H1 (cell line): Measurements from ENCODE around the gene NUDCD2. TPM values are rescaled to one million over a fixed set of nuclear protein-coding genes. Genes with fewer than 3 reads are reported as not detected.

ENCODE experiments used
- CTCF ChIA-PET: fragments of 300-600 bp; sonication (Branson Sonifier 250); formaldehyde crosslinking; loops from one replicate; lab custom pipeline; 2021; ENCODE audit not compliant: partially characterized antibody; lab: Charles Lee
- POLR2A ChIA-PET: fragments of 300-600 bp; sonication (Branson Sonifier 250); formaldehyde crosslinking; loops from one replicate; lab custom pipeline; 2021; ENCODE audit warnings: inconsistent platforms; ENCODE audit not compliant: partially characterized antibody; lab: Charles Lee
- DNase-seq, 2 experiments: peaks; one replicate each; pipeline versions ENCODE4 v3.0.0 to v3.0.0-alpha.2; 2010 to 2022; ENCODE audit warnings: low spot score in 2 of 2, low read depth in 1 of 2, mixed read lengths in 1 of 2
- FAIRE-seq: peaks from 2 replicates; lab custom pipeline; 2011; peaks lifted over from hg19 to GRCh38; lab: Jason Lieb, UNC
- H2AFZ ChIP-seq: 2 replicates; pipeline ENCODE4 v1.8.1; 2012; ENCODE audit warnings: low read length, inconsistent platforms
- H2AK5ac ChIP-seq: 2 replicates; pipeline ENCODE4 v1.6.1; 2013; ENCODE audit warnings: low read depth, low read length
- H2BK120ac ChIP-seq: replicated peaks from 2 replicates; pipeline ENCODE3; 2013; ENCODE audit warnings: low read depth, low read length, inconsistent platforms
- H2BK12ac ChIP-seq: 2 replicates; pipeline ENCODE4 v1.6.1; 2013; ENCODE audit warnings: low read depth, low read length
- H2BK15ac ChIP-seq: 2 replicates; pipeline ENCODE4 v1.6.1; 2013; ENCODE audit warnings: low read length
- H2BK20ac ChIP-seq: 2 replicates; pipeline ENCODE4 v1.6.1; 2013; ENCODE audit warnings: low read length
- H2BK5ac ChIP-seq: 2 replicates; pipeline ENCODE4 v1.6.1; 2013; ENCODE audit warnings: low read depth, low read length
- H3K14ac ChIP-seq: 2 replicates; pipeline ENCODE4 v1.6.1; 2013; ENCODE audit warnings: inconsistent platforms; ENCODE audit not compliant: insufficient read length
- H3K18ac ChIP-seq: 2 replicates; pipeline ENCODE4 v1.6.1; 2013; ENCODE audit warnings: low read length; ENCODE audit errors: extremely low read depth
- H3K23ac ChIP-seq: 2 replicates; pipeline ENCODE4 v1.6.1; 2013; ENCODE audit warnings: inconsistent platforms; ENCODE audit not compliant: insufficient read length
- H3K23me2 ChIP-seq: 2 replicates; pipeline ENCODE4 v1.6.1; 2013; ENCODE audit warnings: low read depth, low read length
- H3K27ac ChIP-seq: 2 replicates; pipeline ENCODE4 v1.6.1; 2011; ENCODE audit warnings: low read depth, low read length, inconsistent platforms
- H3K27me3 ChIP-seq, 4 experiments: replicated peaks in 1 of 4; 1 replicate in 1 of 4; 2 replicates in 3 of 4; pipeline versions ENCODE4 v1.6.1 to v1.8.1; 2011 to 2013; ENCODE audit warnings: low read length in 3 of 4, mild to moderate bottlenecking in 3 of 4, inconsistent platforms in 2 of 4, mixed read lengths in 2 of 4, moderate library complexity in 1 of 4; ENCODE audit not compliant: control insufficient read depth in 3 of 4, insufficient read depth in 3 of 4; ENCODE audit errors: extremely low read depth in 1 of 4
- H3K36me3 ChIP-seq, 4 experiments: 2 replicates each; pipeline versions ENCODE4 v1.6.1 to v1.8.1; 2011 to 2013; ENCODE audit warnings: mild to moderate bottlenecking in 4 of 4, low read length in 3 of 4, moderate library complexity in 2 of 4, control low read depth in 1 of 4, inconsistent platforms in 1 of 4; ENCODE audit not compliant: insufficient read depth in 4 of 4, control insufficient read depth in 2 of 4
- H3K4ac ChIP-seq: replicated peaks from 2 replicates; pipeline ENCODE3; 2013; ENCODE audit warnings: low read length, low read depth, mixed read lengths, inconsistent platforms; ENCODE audit not compliant: insufficient read length
- H3K4me1 ChIP-seq, 4 experiments: replicated peaks in 1 of 4; 1 replicate in 1 of 4; 2 replicates in 3 of 4; pipeline versions ENCODE4 v1.6.1 to v1.8.1; 2011 to 2013; ENCODE audit warnings: low read length in 3 of 4, inconsistent platforms in 2 of 4, mixed read lengths in 1 of 4; ENCODE audit not compliant: insufficient read depth in 4 of 4, control insufficient read depth in 3 of 4
- H3K4me2 ChIP-seq, 2 experiments: 2 replicates each; pipeline versions ENCODE4 v1.6.1 to v1.8.1; 2011 to 2013; ENCODE audit warnings: low read depth in 2 of 2, low read length in 2 of 2, control low read depth in 1 of 2, inconsistent platforms in 1 of 2, mild to moderate bottlenecking in 1 of 2; ENCODE audit not compliant: insufficient read depth in 1 of 2
- H3K4me3 ChIP-seq, 4 experiments: fragments of 200-600, 300-600 bp in 1 of 4; sonication (generic), shearing (Covaris generic), sonication (Bioruptor Twin) in 1 of 4; 2 replicates each; pipeline versions ENCODE4 v1.5.1 to v1.8.1; 2011 to 2016; ENCODE audit warnings: low read length in 4 of 4, low read depth in 3 of 4, control low read depth in 2 of 4, inconsistent platforms in 2 of 4, mild to moderate bottlenecking in 2 of 4, mixed read lengths in 1 of 4, moderate library complexity in 1 of 4; ENCODE audit not compliant: insufficient read depth in 2 of 4; ENCODE audit errors: extremely low read depth in 1 of 4
- H3K56ac ChIP-seq: replicated peaks from 2 replicates; pipeline ENCODE3; 2013; ENCODE audit warnings: low read depth, mild to moderate bottlenecking, mixed read lengths, low read length, inconsistent platforms; ENCODE audit not compliant: insufficient read length
- H3K79me1 ChIP-seq: 2 replicates; pipeline ENCODE4 v1.6.1; 2013; ENCODE audit warnings: low read depth, low read length, control low read depth
- H3K79me2 ChIP-seq, 2 experiments: 2 replicates each; pipeline versions ENCODE4 v1.6.1 to v1.8.1; 2012 to 2013; ENCODE audit warnings: low read length in 2 of 2, mild to moderate bottlenecking in 2 of 2, inconsistent platforms in 1 of 2; ENCODE audit not compliant: insufficient read depth in 2 of 2, control insufficient read depth in 1 of 2
- H3K9ac ChIP-seq, 4 experiments: replicated peaks in 1 of 4; 1 replicate in 1 of 4; 2 replicates in 3 of 4; pipeline versions ENCODE4 v1.6.1 to v1.8.1; 2011 to 2013; ENCODE audit warnings: low read depth in 3 of 4, low read length in 3 of 4, control low read depth in 2 of 4, mild to moderate bottlenecking in 2 of 4, moderate library complexity in 2 of 4, inconsistent platforms in 1 of 4; ENCODE audit errors: extremely low read depth in 1 of 4
- H3K9me3 ChIP-seq, 2 experiments: 2 replicates each; pipeline versions ENCODE4 v1.6.1 to v1.8.1; 2012 to 2013; ENCODE audit warnings: mild to moderate bottlenecking in 2 of 2, moderate library complexity in 2 of 2, control low read depth in 1 of 2, inconsistent platforms in 1 of 2, low read depth in 1 of 2, low read length in 1 of 2, mixed read lengths in 1 of 2; ENCODE audit not compliant: insufficient read depth in 2 of 2
- H4K20me1 ChIP-seq, 2 experiments: replicated peaks in 1 of 2; 2 replicates each; pipeline versions ENCODE3 to v1.8.1; 2011 to 2013; ENCODE audit warnings: inconsistent platforms in 2 of 2, low read length in 2 of 2, mild to moderate bottlenecking in 1 of 2; ENCODE audit not compliant: insufficient read depth in 2 of 2, control insufficient read depth in 1 of 2
- H4K5ac ChIP-seq: 2 replicates; pipeline ENCODE4 v1.6.1; 2013; ENCODE audit warnings: low read length, low read depth, mixed read lengths, inconsistent platforms; ENCODE audit not compliant: insufficient read length
- H4K8ac ChIP-seq: 2 replicates; pipeline ENCODE4 v1.8.0; 2013; ENCODE audit warnings: mild to moderate bottlenecking, moderate library complexity, low read length, inconsistent platforms; ENCODE audit not compliant: insufficient read depth; ENCODE audit errors: extremely low read depth
- H4K91ac ChIP-seq: replicated peaks from 2 replicates; pipeline ENCODE3; 2013; ENCODE audit warnings: low read length, mixed read lengths, inconsistent platforms; ENCODE audit not compliant: insufficient read length
- CHD2 ChIP-seq: IDR thresholded peaks from 2 replicates; pipeline ENCODE4 v1.6.1; 2012; ENCODE audit warnings: low read length, improper control_type of control experiment
- CTBP2 ChIP-seq: IDR thresholded peaks from 2 replicates; pipeline ENCODE4 v1.7.0; 2011; ENCODE audit warnings: borderline replicate concordance, mild to moderate bottlenecking, moderate library complexity, mixed read lengths, low read length; ENCODE audit not compliant: insufficient read depth, insufficient read length
- CTCF ChIP-seq, 3 experiments: IDR thresholded peaks; 1 replicate in 2 of 3; 2 replicates in 1 of 3; pipeline versions ENCODE4 v1.5.1 to v1.6.1; 2011; ENCODE audit warnings: low read length in 3 of 3, mild to moderate bottlenecking in 3 of 3, inconsistent platforms in 2 of 3, low read depth in 1 of 3, moderate library complexity in 1 of 3; ENCODE audit not compliant: insufficient read depth in 1 of 3; ENCODE audit errors: control extremely low read depth in 1 of 3
- EZH2 ChIP-seq: fragments of 200-600 bp; sonication (generic); IDR thresholded peaks from 2 replicates; pipeline ENCODE4 v1.7.1; 2012; ENCODE audit warnings: low read depth, mild to moderate bottlenecking, moderate library complexity, low read length, inconsistent platforms; ENCODE audit not compliant: severe bottlenecking
- KDM1A ChIP-seq: fragments of 200-600, 300-600 bp; sonication (generic); IDR thresholded peaks from 2 replicates; pipeline ENCODE4 v1.7.1; 2016; ENCODE audit warnings: mild to moderate bottlenecking, low read length, borderline replicate concordance
- POU5F1 ChIP-seq: IDR thresholded peaks from 2 replicates; pipeline ENCODE4 v1.6.1; 2011; ENCODE audit warnings: low read depth, mild to moderate bottlenecking, low read length, moderate library complexity
- RXRA ChIP-seq: IDR thresholded peaks from 2 replicates; pipeline ENCODE4 v1.6.1; 2011; ENCODE audit warnings: low read depth, mild to moderate bottlenecking, low read length, moderate library complexity; ENCODE audit not compliant: insufficient read depth
- SRF ChIP-seq: IDR thresholded peaks from 2 replicates; pipeline ENCODE4 v1.6.1; 2011; ENCODE audit warnings: mild to moderate bottlenecking, low read depth, low read length, moderate library complexity
- TAF7 ChIP-seq: optimal IDR thresholded peaks from 2 replicates; pipeline ENCODE3; 2011; ENCODE audit warnings: low read depth, mild to moderate bottlenecking, inconsistent platforms, low read length, moderate library complexity, borderline replicate concordance
- USF2 ChIP-seq: IDR thresholded peaks from 2 replicates; pipeline ENCODE4 v1.6.1; 2011; ENCODE audit warnings: low read length, improper control_type of control experiment
- WGBS, 2 experiments: shearing (Covaris generic) in 1 of 2; methylation state at CpG; one replicate each; pipeline versions ENCODE4 v1.1.6 to v1.1.7; 2013 to 2015; ENCODE audit warnings: low lambda C conversion rate in 2 of 2, mixed read lengths in 2 of 2, inconsistent platforms in 1 of 2, low coverage in 1 of 2, missing lambda C conversion rate in 1 of 2; ENCODE audit not compliant: insufficient replicate concordance in 2 of 2, insufficient coverage in 1 of 2, insufficient read length in 1 of 2; ENCODE audit errors: extremely low coverage in 1 of 2, missing lambda C conversion rate in 1 of 2; 5-methylcytosine and 5-hydroxymethylcytosine counted together
- polyA plus RNA-seq, 7 experiments: library from polyadenylated mRNA; depleted of rRNA in 3 of 7; stranded (reverse) in 5 of 7; unstranded in 2 of 7; fragments of >200 nt in 5 of 7; fragments of 200-250 nt in 2 of 7; gene quantifications; 1 replicate in 5 of 7; 2 replicates in 1 of 7; 4 replicates in 1 of 7; pipeline versions ENCODE4 v1.2.1 to v1.2.3, GENCODE V29; 2011 to 2013; ENCODE audit warnings: missing spikeins in 2 of 7, mixed read lengths in 2 of 7
- total RNA-seq: library from RNA; stranded (reverse); fragmentation: NEBNext Ultra II Directional; extraction: Animal tissue kit (Norgen Biotek cat#: 25700); gene quantifications from 2 replicates; pipeline ENCODE4 v1.2.1, GENCODE V29; 2021

Gene NUDCD2
- total and polyA plus RNA-seq, 2 of the 8 experiments (the other 6 are each of a cell fraction or from before 2014, with no cell fraction given), result 12.2 to 59.5 TPM

GRCh38 chr5:163498886-163499285 is 39.0 kb upstream of the NUDCD2 start:
- FAIRE-seq, result no peak
- TF ChIP-seq TAF7 (no peak), SRF (no peak), CTBP2 (no peak), USF2 (no peak), RXRA (no peak), POU5F1 (no peak), CHD2 (no peak), CTCF (IDR thresholded peaks at IDR 0.05; ENCODE audit: control extremely low read depth in 1 of 3, insufficient read depth in 1 of 3, low read depth in 1 of 3, low read length in 3 of 3) (no peak), EZH2 (no peak), KDM1A (no peak)

More at GRCh38 chr5:163498886-163499285, 39.0 kb upstream of the NUDCD2 start:
- no peak for DNase-seq
- Histone ChIP-seq H3K36me3 (no peaks in the 10 kb centered on the region), H3K14ac (no peak overlapping the region), H3K9ac (no peak overlapping the region), H4K91ac (no peak overlapping the region), H2AK5ac (no peak overlapping the region), H4K20me1 (no peaks in the 10 kb centered on the region), H2BK120ac (no peak overlapping the region), H2AFZ (no peak overlapping the region), H2BK5ac (no peak overlapping the region), H3K18ac (no peak overlapping the region), H3K56ac (no peak overlapping the region), H4K5ac (no peak overlapping the region), H2BK15ac (no peak overlapping the region), H4K8ac (no peak overlapping the region), H3K27me3 (no peaks in the 10 kb centered on the region), H2BK12ac (no peak overlapping the region), H3K79me2 (peaks cover 0 to 5% of the 10 kb centered on the region in 2 experiments; a peak in 2 of 4 replicates), H3K4me1 (peaks cover 0 to 7% (median 2%) of the 10 kb centered on the region in 4 experiments; a peak in 3 of 7 replicates), H3K4me3 (no peak overlapping the region), H3K4me2 (no peak overlapping the region), H3K79me1 (no peaks in the 10 kb centered on the region), H3K4ac (no peak overlapping the region), H3K23ac (no peak overlapping the region), H3K9me3 (no peaks in the 10 kb centered on the region), H3K27ac (no peak overlapping the region), H3K23me2 (no peaks in the 10 kb centered on the region), H2BK20ac (no peak overlapping the region)
- ChIA-PET CTCF (interaction anchor here (0.7 to 2.4 kb wide), 5 partner anchors 9 to 28 kb away, joined by 3 to 10 read pairs (median 4); no protein-coding TSS in a partner anchor), POLR2A (interaction anchor here (0.6 to 1.8 kb wide), 3 partner anchors 10 to 38 kb away, joined by 3 to 6 read pairs (median 3); partner anchors contain the start of gene HMMR)
- WGBS, 2 experiments, result 100% methylated on average over 1 of the region's 1 CpG; no CpG with 5 or more reads in 1 of the 2 experiments
